PC-3 (cell line): Measurements from ENCODE around the gene UGT1A9.

Experiments
- CTCF ChIP-seq: fragments of 300-600 bp; sonication (generic); conservative IDR thresholded peaks from 2 replicates; pipeline ENCODE4 v1.5.1; 2017; ENCODE audit warnings: antibody characterized with exemption, low read depth, mild to moderate bottlenecking, low read length
- EZH2 ChIP-seq: fragments of 300-600 bp; sonication (generic); IDR thresholded peaks from one replicate; pipeline ENCODE4 v1.6.1; 2017; ENCODE audit warnings: antibody characterized with exemption, mild to moderate bottlenecking, low read length; ENCODE audit not compliant: unreplicated experiment
- EZH2phosphoT487 ChIP-seq: fragments of 300-600 bp; sonication (generic); IDR thresholded peaks from 2 replicates; pipeline ENCODE4 v1.6.1; 2018; ENCODE audit warnings: mild to moderate bottlenecking, antibody characterized with exemption, low read length, borderline replicate concordance

GRCh38 chr2:233810385-233810784 is 138.7 kb downstream of the UGT1A9 start:
- TF ChIP-seq EZH2 (no peak), CTCF (no peak), EZH2phosphoT487 (no peak)
